Fibroblast of lung (primary cell): ENCODE data around the gene SORBS1. TPM values are rescaled to one million over a fixed set of nuclear protein-coding genes. Genes with fewer than 3 reads are reported as not detected.

ENCODE experiments used
- DNase-seq, 2 donors: peaks; one replicate each; pipeline versions ENCODE4 v3.0.0 to v3.0.0-alpha.2; 2010; ENCODE audit warnings: low read depth in 2 of 2
- H2AFZ ChIP-seq: 2 replicates; pipeline ENCODE4 v1.5.1; 2012; ENCODE audit warnings: low read length, control low read depth, inconsistent platforms
- H3K27ac ChIP-seq: 2 replicates; pipeline ENCODE4 v1.5.1; 2011; ENCODE audit warnings: low read length, control low read depth; ENCODE audit not compliant: insufficient read depth
- H3K27me3 ChIP-seq: 2 replicates; pipeline ENCODE4 v1.5.1; 2011; ENCODE audit warnings: mild to moderate bottlenecking, low read length; ENCODE audit not compliant: control insufficient read depth, insufficient read depth
- H3K36me3 ChIP-seq: 2 replicates; pipeline ENCODE4 v1.5.1; 2011; ENCODE audit warnings: low read length; ENCODE audit not compliant: control insufficient read depth, insufficient read depth
- H3K4me1 ChIP-seq: 2 replicates; pipeline ENCODE4 v1.5.1; 2011; ENCODE audit warnings: low read length; ENCODE audit not compliant: control insufficient read depth, insufficient read depth; ENCODE audit errors: extremely low read depth
- H3K4me2 ChIP-seq: 2 replicates; pipeline ENCODE4 v1.5.1; 2011; ENCODE audit warnings: low read length, control low read depth; ENCODE audit not compliant: insufficient read depth; ENCODE audit errors: extremely low read depth
- H3K4me3 ChIP-seq, 4 experiments: fragments of 200-600 bp in 1 of 4; sonication (generic) in 1 of 4; replicated peaks in 1 of 4; 2 replicates each; pipeline ENCODE4 v1.5.1; 2011 to 2016; ENCODE audit warnings: low read length in 4 of 4, low read depth in 3 of 4, mild to moderate bottlenecking in 3 of 4, control low read depth in 2 of 4, inconsistent platforms in 1 of 4, mixed read lengths in 1 of 4; ENCODE audit not compliant: insufficient read depth in 1 of 4; ENCODE audit errors: control extremely low read depth in 1 of 4
- H3K79me2 ChIP-seq: 2 replicates; pipeline ENCODE4 v1.5.1; 2012; ENCODE audit warnings: mild to moderate bottlenecking, low read length, inconsistent platforms; ENCODE audit not compliant: control insufficient read depth, insufficient read depth
- H3K9ac ChIP-seq: 2 replicates; pipeline ENCODE4 v1.5.1; 2011; ENCODE audit warnings: mild to moderate bottlenecking, low read length, control low read depth; ENCODE audit not compliant: insufficient read depth
- H3K9me3 ChIP-seq: 2 replicates; pipeline ENCODE4 v1.5.1; 2012; ENCODE audit warnings: low read depth, low read length; ENCODE audit not compliant: control insufficient read depth, insufficient read depth
- H4K20me1 ChIP-seq: 2 replicates; pipeline ENCODE4 v1.5.1; 2011; ENCODE audit warnings: low read length; ENCODE audit not compliant: control insufficient read depth, insufficient read depth; ENCODE audit errors: extremely low read depth
- EZH2 ChIP-seq: IDR thresholded peaks from 2 replicates; pipeline ENCODE4 v1.5.1; 2012; ENCODE audit warnings: low read length, control low read depth, mild to moderate bottlenecking; ENCODE audit errors: missing control alignments
- polyA plus RNA-seq, 2 donors: library from polyadenylated mRNA; depleted of rRNA in 1 of 2; stranded (reverse) in 1 of 2; unstranded in 1 of 2; fragments of >200 nt; gene quantifications; 2 replicates each; pipeline ENCODE4 v1.2.1, GENCODE V29; 2011 to 2012; ENCODE audit warnings: missing spikeins in 1 of 2
- total RNA-seq: library from RNA; depleted of rRNA; stranded (reverse); fragments of >200 nt; gene quantifications from 2 replicates; pipeline ENCODE4 v1.2.1, GENCODE V29; 2014
- TF ChIP-seq, protein P1 (sequence below), 2 donors: IDR thresholded peaks in 1 of 2; conservative IDR thresholded peaks in 1 of 2; 1 replicate in 1 of 2; 2 replicates in 1 of 2; pipeline ENCODE4 v1.5.1; 2011 to 2012; ENCODE audit warnings: low read length in 2 of 2, control low read depth in 1 of 2, inconsistent platforms in 1 of 2, low read depth in 1 of 2, mild to moderate bottlenecking in 1 of 2

Gene SORBS1
- total and polyA plus RNA-seq, 2 donors (not counting 1 experiment from before 2014, with no cell fraction given): 0.33 to 0.50 TPM

DNA sequence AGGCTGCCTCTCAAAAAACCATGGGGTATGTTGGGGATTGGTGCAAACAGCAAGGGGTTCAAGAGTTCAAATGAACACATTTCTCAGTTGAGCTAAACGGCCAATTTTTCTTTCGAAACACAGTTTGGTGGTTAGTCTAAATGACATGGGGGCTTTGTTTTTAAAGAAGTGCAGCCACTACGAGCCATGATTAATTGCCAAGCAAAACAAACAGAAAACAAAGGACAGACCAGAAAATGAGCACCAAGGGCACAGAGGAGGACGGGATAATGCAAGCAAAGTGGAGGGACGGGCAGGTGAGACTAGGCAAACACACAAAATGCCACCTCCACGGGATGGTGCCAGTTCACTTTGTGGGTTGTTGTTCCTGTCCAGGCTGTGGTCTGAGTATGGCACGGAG, 205.9 kb downstream of the SORBS1 start:
- Histone ChIP-seq H2AFZ (no peak overlapping the region), H3K4me2 (no peak overlapping the region)
- DNase-seq: peak; percentile 31 to 50

DNA sequence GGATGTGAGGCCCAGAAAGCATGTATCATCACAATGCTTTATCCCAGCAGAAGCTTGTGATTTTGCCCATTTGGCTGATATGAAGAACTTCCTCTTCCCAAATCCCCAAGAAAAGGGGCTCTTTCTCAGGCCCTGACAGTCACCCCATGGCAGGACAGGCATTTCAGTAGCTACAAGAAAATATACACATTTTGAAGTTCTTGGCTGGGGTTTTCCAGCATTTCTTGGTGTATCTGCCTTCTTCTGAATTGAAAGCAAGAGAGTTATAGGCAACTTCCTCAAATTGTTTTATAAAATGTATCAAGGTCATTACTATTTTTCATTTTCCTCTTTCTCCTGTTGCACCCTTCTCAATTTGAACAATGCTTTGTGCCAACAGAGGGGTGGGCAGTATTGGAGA, 207.1 kb downstream of the SORBS1 start:
- no peaks in the 10 kb centered on the region for H3K36me3 ChIP-seq
- no peak for DNase-seq

More for the DNA sequence above, 205.9 kb downstream of the SORBS1 start:
- H3K4me3 ChIP-seq: no peak overlapping the region
- peaks cover 4% of the 10 kb centered on the region for H3K4me1 ChIP-seq
- H3K79me2 ChIP-seq: no peaks in the 10 kb centered on the region
- H3K9me3 ChIP-seq: no peaks in the 10 kb centered on the region
- H4K20me1 ChIP-seq: no peaks in the 10 kb centered on the region
- H3K9ac ChIP-seq: no peak overlapping the region
- no peak overlapping the region for H3K27ac ChIP-seq
- TF ChIP-seq EZH2: no peak
- TF ChIP-seq, protein P1, sequence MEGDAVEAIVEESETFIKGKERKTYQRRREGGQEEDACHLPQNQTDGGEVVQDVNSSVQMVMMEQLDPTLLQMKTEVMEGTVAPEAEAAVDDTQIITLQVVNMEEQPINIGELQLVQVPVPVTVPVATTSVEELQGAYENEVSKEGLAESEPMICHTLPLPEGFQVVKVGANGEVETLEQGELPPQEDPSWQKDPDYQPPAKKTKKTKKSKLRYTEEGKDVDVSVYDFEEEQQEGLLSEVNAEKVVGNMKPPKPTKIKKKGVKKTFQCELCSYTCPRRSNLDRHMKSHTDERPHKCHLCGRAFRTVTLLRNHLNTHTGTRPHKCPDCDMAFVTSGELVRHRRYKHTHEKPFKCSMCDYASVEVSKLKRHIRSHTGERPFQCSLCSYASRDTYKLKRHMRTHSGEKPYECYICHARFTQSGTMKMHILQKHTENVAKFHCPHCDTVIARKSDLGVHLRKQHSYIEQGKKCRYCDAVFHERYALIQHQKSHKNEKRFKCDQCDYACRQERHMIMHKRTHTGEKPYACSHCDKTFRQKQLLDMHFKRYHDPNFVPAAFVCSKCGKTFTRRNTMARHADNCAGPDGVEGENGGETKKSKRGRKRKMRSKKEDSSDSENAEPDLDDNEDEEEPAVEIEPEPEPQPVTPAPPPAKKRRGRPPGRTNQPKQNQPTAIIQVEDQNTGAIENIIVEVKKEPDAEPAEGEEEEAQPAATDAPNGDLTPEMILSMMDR (conservative IDR thresholded peaks at IDR 0.05 in 1 of 2, IDR thresholded peaks at IDR 0.05 in 1 of 2; ENCODE audit: low read depth in 1 of 2, low read length in 2 of 2): no peak
- no peaks in the 10 kb centered on the region for H3K36me3 ChIP-seq
- H3K27me3 ChIP-seq: no peaks in the 10 kb centered on the region

DNA sequence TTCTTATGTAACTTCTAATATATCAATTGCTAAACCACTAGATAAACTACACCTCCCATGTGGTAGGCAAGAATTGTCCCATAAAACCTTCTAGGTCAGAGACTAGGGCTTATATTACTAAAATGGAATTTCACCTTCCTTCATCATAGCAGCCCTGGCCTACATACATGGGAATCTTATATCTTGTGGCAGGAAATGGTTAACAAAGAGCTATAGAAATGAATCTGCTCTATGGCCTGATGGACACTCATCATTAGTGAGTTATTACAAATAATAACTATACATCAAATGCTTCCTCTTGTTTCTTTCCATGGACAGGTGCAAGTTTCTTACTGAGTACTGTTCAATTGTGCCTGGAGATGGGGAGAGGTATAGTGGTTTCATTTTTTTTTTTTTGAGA, 208.0 kb downstream of the SORBS1 start:
- Histone ChIP-seq H3K4me2 (no peak overlapping the region), H3K27ac (no peak overlapping the region), H3K79me2 (no peaks in the 10 kb centered on the region), H3K27me3 (no peaks in the 10 kb centered on the region), H3K36me3 (no peaks in the 10 kb centered on the region), H3K9me3 (no peaks in the 10 kb centered on the region), H3K9ac (no peak overlapping the region), H4K20me1 (no peaks in the 10 kb centered on the region), H3K4me1 (peaks cover 4% of the 10 kb centered on the region), H3K4me3 (no peak overlapping the region), H2AFZ (no peak overlapping the region)
- no peak for TF ChIP-seq EZH2
- no peak for DNase-seq

More for the DNA sequence above, 207.1 kb downstream of the SORBS1 start:
- TF ChIP-seq, protein P1 (conservative IDR thresholded peaks at IDR 0.05 in 1 of 2, IDR thresholded peaks at IDR 0.05 in 1 of 2; ENCODE audit: low read depth in 1 of 2, low read length in 2 of 2): no peak
- TF ChIP-seq EZH2: no peak
- H3K79me2 ChIP-seq: no peaks in the 10 kb centered on the region
- no peaks in the 10 kb centered on the region for H3K27me3 ChIP-seq
- peaks cover 4% of the 10 kb centered on the region for H3K4me1 ChIP-seq
- H3K9ac ChIP-seq: no peak overlapping the region
- H3K4me3 ChIP-seq: no peak overlapping the region
- no peak overlapping the region for H3K27ac ChIP-seq
- H3K4me2 ChIP-seq: no peak overlapping the region
- no peaks in the 10 kb centered on the region for H4K20me1 ChIP-seq
- no peaks in the 10 kb centered on the region for H3K9me3 ChIP-seq
- H2AFZ ChIP-seq: no peak overlapping the region
